ENCODE data around the gene B3GLCT.

B3GLCT gene

DNA sequence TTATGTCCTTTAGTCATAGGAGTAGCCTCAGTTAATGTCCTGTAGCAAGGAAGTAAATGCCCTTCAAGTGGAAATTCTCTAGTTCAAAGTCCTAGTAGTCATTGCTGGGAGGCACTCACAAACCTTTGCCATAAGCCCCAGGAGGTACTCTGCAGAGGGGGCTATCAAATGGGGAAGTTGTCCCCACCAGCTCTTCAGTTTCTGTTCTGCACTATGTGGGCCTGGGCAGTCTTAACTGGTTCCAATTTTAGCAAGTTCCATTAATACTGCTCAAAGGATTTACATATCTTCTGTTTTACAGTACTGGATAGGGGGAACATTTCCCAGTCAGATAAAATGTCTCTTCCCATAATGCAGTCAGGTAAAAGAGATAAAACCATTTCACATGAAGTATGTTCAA lies 101.3 kb downstream of the B3GLCT start:
- DNase-seq (ENCODE audit: insufficient read length), result no peak
- TF ChIP-seq TAF1 (IDR thresholded peaks at IDR 0.05; ENCODE audit: borderline replicate concordance, low read depth, low read length) (no peak), POLR2A (IDR thresholded peaks at IDR 0.05; ENCODE audit: low read depth, low read length) (no peak), POLR2AphosphoS5 (IDR thresholded peaks at IDR 0.05; ENCODE audit: low read depth, low read length) (no peak)
- FAIRE-seq, result no peak

DNA sequence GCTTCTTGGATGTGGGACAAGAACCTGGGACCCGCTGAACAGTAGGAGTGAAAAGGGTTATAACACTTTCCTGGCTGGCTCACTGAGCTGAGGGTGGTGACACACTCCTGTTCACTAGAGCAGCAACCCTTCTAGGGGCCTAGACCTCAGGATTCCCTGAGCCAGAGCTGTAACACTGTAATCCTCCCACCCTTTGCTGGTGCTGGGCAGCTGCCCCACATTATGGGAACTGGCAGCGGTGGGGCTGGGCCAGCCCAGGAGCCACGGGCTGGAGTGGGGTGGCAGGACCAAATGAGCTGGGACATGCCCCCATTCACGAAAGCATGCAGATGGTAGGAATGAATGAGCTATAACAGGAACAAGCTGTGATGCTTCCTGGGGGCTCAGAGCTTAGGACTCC lies 110.6 kb downstream of the B3GLCT start:
- TF ChIP-seq TAF1 (IDR thresholded peaks at IDR 0.05; ENCODE audit: borderline replicate concordance, low read depth, low read length) (no peak), POLR2A (IDR thresholded peaks at IDR 0.05; ENCODE audit: low read depth, low read length) (no peak), POLR2AphosphoS5 (IDR thresholded peaks at IDR 0.05; ENCODE audit: low read depth, low read length) (no peak)
- FAIRE-seq, result no peak
- DNase-seq (ENCODE audit: insufficient read length), result no peak

DNA sequence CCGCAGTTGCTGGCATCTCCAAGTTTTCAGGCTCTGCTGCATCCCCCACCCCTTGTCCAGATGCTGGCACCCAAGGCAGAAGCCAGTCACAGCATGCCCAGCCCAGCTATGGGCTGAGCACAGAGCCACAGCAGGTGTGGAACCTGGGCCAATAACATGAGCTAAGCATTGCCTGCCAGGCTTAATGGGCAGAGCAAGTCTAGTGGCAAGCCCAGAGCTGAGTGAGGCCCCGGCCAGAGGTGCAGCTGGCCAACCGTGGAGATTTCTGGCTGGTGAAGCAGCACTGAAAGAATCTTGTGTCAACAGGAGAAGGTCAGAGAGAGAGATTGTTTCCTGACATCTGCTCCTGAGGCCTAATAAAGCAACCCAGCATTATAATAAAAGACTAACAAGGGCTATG lies 111.0 kb downstream of the B3GLCT start:
- TF ChIP-seq POLR2A (IDR thresholded peaks at IDR 0.05; ENCODE audit: low read depth, low read length) (no peak), POLR2AphosphoS5 (IDR thresholded peaks at IDR 0.05; ENCODE audit: low read depth, low read length) (no peak), TAF1 (IDR thresholded peaks at IDR 0.05; ENCODE audit: borderline replicate concordance, low read depth, low read length) (no peak)
- FAIRE-seq (no peak), DNase-seq (ENCODE audit: insufficient read length) (no peak)

- no peak for FAIRE-seq
- TF ChIP-seq TAF1 (IDR thresholded peaks at IDR 0.05; ENCODE audit: borderline replicate concordance, low read depth, low read length), result no peak
These were observed 112.1 kb downstream of the B3GLCT start for GRCh38 chr13:31311921-31312320.

DNA sequence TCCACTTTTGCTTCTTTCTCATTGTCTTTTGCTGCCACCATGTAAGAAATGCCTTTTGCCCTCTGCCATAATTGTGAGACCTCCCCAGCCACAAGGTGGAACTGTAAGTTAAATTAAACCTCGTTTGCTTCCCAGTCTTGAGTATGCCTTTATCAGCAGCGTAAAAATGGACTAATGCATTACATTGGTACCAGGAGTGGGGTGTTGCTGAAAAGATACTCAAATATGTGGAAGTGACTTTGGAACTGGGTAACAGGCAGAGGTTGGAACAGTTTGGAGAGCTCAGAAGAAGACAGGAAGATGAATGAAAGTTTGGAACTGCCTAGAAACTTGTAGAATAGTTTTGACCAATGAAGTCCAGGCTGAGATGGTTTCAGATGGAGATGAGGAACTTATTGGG lies 115.2 kb downstream of the B3GLCT start:
- FAIRE-seq, result no peak
- no peak for DNase-seq (ENCODE audit: insufficient read length)
- TF ChIP-seq TAF1 (IDR thresholded peaks at IDR 0.05; ENCODE audit: borderline replicate concordance, low read depth, low read length), result no peak
- TF ChIP-seq POLR2A (IDR thresholded peaks at IDR 0.05; ENCODE audit: low read depth, low read length), result no peak
- TF ChIP-seq POLR2AphosphoS5 (IDR thresholded peaks at IDR 0.05; ENCODE audit: low read depth, low read length), result no peak

More at GRCh38 chr13:31311921-31312320, 112.1 kb downstream of the B3GLCT start:
- no peak for DNase-seq (ENCODE audit: insufficient read length)

DNA sequence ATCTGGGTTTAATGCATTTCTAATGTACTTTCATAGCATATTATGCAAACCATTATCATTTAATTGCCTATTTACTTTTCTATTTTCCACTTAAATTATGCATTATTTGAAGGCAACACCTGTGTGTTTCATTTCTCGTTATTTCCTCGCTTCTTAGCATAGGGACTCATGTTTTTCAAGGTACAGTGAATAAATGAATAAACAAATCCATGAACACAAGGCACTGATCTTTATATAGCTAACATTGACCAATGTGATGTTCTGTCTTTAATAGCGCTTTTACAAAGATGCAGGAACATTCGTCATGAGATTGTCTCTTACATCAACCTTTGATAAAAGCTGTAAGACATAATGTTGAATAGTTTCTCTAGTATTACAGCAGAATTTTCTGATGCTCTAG lies 121.2 kb downstream of the B3GLCT start:
- TF ChIP-seq TAF1 (IDR thresholded peaks at IDR 0.05; ENCODE audit: borderline replicate concordance, low read depth, low read length), result no peak
- TF ChIP-seq POLR2AphosphoS5 (IDR thresholded peaks at IDR 0.05; ENCODE audit: low read depth, low read length), result no peak
- no peak for TF ChIP-seq POLR2A (IDR thresholded peaks at IDR 0.05; ENCODE audit: low read depth, low read length)
- FAIRE-seq (no peak), DNase-seq (ENCODE audit: insufficient read length) (no peak)

- no peak for DNase-seq (ENCODE audit: insufficient read length)
- FAIRE-seq, result no peak
- TF ChIP-seq POLR2AphosphoS5 (IDR thresholded peaks at IDR 0.05; ENCODE audit: low read depth, low read length), result no peak
- TF ChIP-seq POLR2A (IDR thresholded peaks at IDR 0.05; ENCODE audit: low read depth, low read length), result no peak
- no peak for TF ChIP-seq TAF1 (IDR thresholded peaks at IDR 0.05; ENCODE audit: borderline replicate concordance, low read depth, low read length)
These were observed 121.7 kb downstream of the B3GLCT start for GRCh38 chr13:31321457-31321856.

- no peak for FAIRE-seq
- no peak for TF ChIP-seq POLR2A (IDR thresholded peaks at IDR 0.05; ENCODE audit: low read depth, low read length)
- TF ChIP-seq POLR2AphosphoS5 (IDR thresholded peaks at IDR 0.05; ENCODE audit: low read depth, low read length), result no peak
- TF ChIP-seq TAF1 (IDR thresholded peaks at IDR 0.05; ENCODE audit: borderline replicate concordance, low read depth, low read length), result no peak
- no peak for DNase-seq (ENCODE audit: insufficient read length)
These were observed 122.3 kb downstream of the B3GLCT start for GRCh38 chr13:31322026-31322425.

DNA sequence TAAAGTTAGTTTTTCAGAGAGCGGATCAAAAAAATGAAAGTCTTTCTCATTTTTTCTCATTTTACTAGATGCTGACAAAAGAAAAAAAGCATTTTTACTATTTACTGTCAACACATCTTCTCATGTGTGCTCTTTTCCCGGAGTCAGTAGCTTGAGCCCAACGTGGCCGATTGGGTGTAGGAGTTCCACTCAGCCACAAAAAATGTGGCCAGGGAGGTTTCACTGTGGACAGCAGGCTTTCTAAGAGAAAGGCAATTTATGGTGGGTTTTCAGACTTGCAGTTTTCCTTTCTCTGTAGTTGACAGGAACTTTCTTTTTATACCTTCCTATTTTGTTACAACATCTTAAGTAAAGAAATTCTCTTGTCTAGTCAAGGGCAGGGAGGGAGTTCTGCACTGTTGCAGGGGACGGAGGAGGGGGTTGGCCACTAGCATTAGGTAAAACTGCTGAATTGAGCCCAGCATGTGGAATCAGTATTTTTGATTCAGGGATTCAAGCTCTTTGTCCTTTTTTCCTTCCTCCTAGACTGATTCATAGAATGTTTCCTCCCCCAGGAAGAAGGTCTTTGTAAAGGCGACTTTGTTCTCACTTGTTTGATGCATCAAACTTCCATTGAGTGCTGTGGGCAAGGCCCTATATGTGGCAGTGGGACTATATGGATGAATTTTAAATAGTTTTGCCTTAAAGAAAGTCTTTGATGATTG lies 123.1 kb downstream of the B3GLCT start:
- DNase-seq (ENCODE audit: insufficient read length), result no peak
- no peak for FAIRE-seq
- no peak for TF ChIP-seq POLR2AphosphoS5 (IDR thresholded peaks at IDR 0.05; ENCODE audit: low read depth, low read length)
- no peak for TF ChIP-seq TAF1 (IDR thresholded peaks at IDR 0.05; ENCODE audit: borderline replicate concordance, low read depth, low read length)
- no peak for TF ChIP-seq POLR2A (IDR thresholded peaks at IDR 0.05; ENCODE audit: low read depth, low read length)

- no peak for FAIRE-seq
- no peak for TF ChIP-seq POLR2A (IDR thresholded peaks at IDR 0.05; ENCODE audit: low read depth, low read length)
- DNase-seq (ENCODE audit: insufficient read length), result no peak
These were observed 127.5 kb downstream of the B3GLCT start for GRCh38 chr13:31327182-31327860.

- FAIRE-seq (no peak), DNase-seq (ENCODE audit: insufficient read length) (no peak)
- no peak for TF ChIP-seq TAF1 (IDR thresholded peaks at IDR 0.05; ENCODE audit: borderline replicate concordance, low read depth, low read length)
- no peak for TF ChIP-seq POLR2AphosphoS5 (IDR thresholded peaks at IDR 0.05; ENCODE audit: low read depth, low read length)
- TF ChIP-seq POLR2A (IDR thresholded peaks at IDR 0.05; ENCODE audit: low read depth, low read length), result no peak
These were observed 128.9 kb downstream of the B3GLCT start for GRCh38 chr13:31328549-31329235.

DNA sequence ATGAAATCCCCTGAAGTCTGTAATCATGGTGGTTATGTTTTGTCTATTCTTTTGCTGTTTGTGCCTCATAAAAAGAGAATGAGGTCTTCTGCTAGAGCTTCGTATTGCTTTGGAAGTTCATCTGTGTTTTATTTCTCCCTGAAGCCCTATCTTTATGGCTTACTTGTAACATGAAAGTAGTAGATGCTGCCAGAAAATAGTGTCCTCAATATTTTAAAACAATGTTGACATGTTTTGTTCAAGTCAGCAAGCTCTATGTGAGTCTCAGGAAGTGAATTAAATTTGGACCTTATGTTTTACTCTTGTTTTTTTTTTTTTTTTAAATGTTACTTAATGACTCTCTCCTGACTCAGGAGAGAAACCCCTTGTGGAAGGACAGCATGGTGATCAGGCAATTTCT lies 130.5 kb downstream of the B3GLCT start:
- FAIRE-seq, result no peak
- TF ChIP-seq TAF1 (IDR thresholded peaks at IDR 0.05; ENCODE audit: borderline replicate concordance, low read depth, low read length) (no peak), POLR2AphosphoS5 (IDR thresholded peaks at IDR 0.05; ENCODE audit: low read depth, low read length) (no peak), POLR2A (IDR thresholded peaks at IDR 0.05; ENCODE audit: low read depth, low read length) (no peak)
- DNase-seq (ENCODE audit: insufficient read length), result no peak
